GM23338 (cell line): ENCODE measurements around the gene FYN. TPM values are rescaled to one million over a fixed set of nuclear protein-coding genes. Genes with fewer than 3 reads are reported as not detected.
A peak's percentile ranks its signal among the peaks of the same experiment; 100 is the strongest.

Experiments used
- ATAC-seq: fragments of 200-7000 bp; cut with Tn5 transposase; 3 replicates; pipeline ENCODE4 v1.9.1; 2020
- DNase-seq: peaks from one replicate; pipeline ENCODE4 v3.0.0-alpha.2; 2015; ENCODE audit warnings: low spot score
- H2AFZ ChIP-seq: fragments of 200-600 bp; sonication (generic); 2 replicates; pipeline ENCODE4 v1.8.0; 2016; ENCODE audit warnings: antibody characterized with exemption, mild to moderate bottlenecking, moderate library complexity
- H3F3A ChIP-seq: fragments of 200-600 bp; sonication (generic); replicated peaks from 2 replicates; pipeline ENCODE4 v1.8.0; 2017; ENCODE audit warnings: antibody characterized with exemption, mixed run types, low read depth
- H3K27ac ChIP-seq: fragments of 200-600 bp; sonication (generic); 2 replicates; pipeline ENCODE4 v1.6.1; 2016; ENCODE audit warnings: low read depth
- H3K27me3 ChIP-seq: fragments of 200-600 bp; sonication (generic); 2 replicates; pipeline ENCODE4 v1.8.0; 2016; ENCODE audit warnings: mild to moderate bottlenecking, mixed run types, moderate library complexity; ENCODE audit not compliant: insufficient read depth
- H3K36me3 ChIP-seq: fragments of 200-600 bp; sonication (generic); 2 replicates; pipeline ENCODE4 v1.8.0; 2016; ENCODE audit warnings: mild to moderate bottlenecking; ENCODE audit not compliant: insufficient read depth
- H3K4me1 ChIP-seq: fragments of 200-600 bp; sonication (generic); 2 replicates; pipeline ENCODE4 v1.8.0; 2016; ENCODE audit warnings: mild to moderate bottlenecking, moderate library complexity; ENCODE audit not compliant: insufficient read depth
- H3K4me2 ChIP-seq: fragments of 200-600 bp; sonication (generic); 2 replicates; pipeline ENCODE4 v1.7.1; 2017; ENCODE audit warnings: mixed run types
- H3K4me3 ChIP-seq: fragments of 200-600 bp; sonication (generic); 2 replicates; pipeline ENCODE4 v1.6.1; 2016; ENCODE audit warnings: mixed run types
- H3K79me2 ChIP-seq: fragments of 200-600 bp; sonication (generic); replicated peaks from 2 replicates; pipeline ENCODE4 v1.8.0; 2017; ENCODE audit warnings: mild to moderate bottlenecking; ENCODE audit not compliant: insufficient read depth
- H3K9me2 ChIP-seq: fragments of 200-600 bp; sonication (generic); 2 replicates; pipeline ENCODE4 v1.8.0; 2017; ENCODE audit not compliant: insufficient read depth
- H4K20me1 ChIP-seq: fragments of 200-600 bp; sonication (generic); replicated peaks from 2 replicates; pipeline ENCODE4 v1.8.0; 2017; ENCODE audit warnings: mild to moderate bottlenecking; ENCODE audit not compliant: insufficient read depth
- H3K27ac Mint-ChIP-seq: 2 replicates; pipeline ENCODE4 v1.8.0; 2020; ENCODE audit warnings: inconsistent platforms, mild to moderate bottlenecking, moderate library complexity, mixed read lengths
- H3K27me3 Mint-ChIP-seq: 3 replicates; pipeline ENCODE4 v1.8.0; 2022; ENCODE audit warnings: low read depth, mild to moderate bottlenecking, moderate library complexity, mixed read lengths, inconsistent platforms; ENCODE audit not compliant: insufficient read depth, poor library complexity
- H3K36me3 Mint-ChIP-seq: 3 replicates; pipeline ENCODE4 v1.8.0; 2021; ENCODE audit warnings: low read depth, mild to moderate bottlenecking, inconsistent platforms, moderate library complexity, mixed read lengths
- H3K4me1 Mint-ChIP-seq: 3 replicates; pipeline ENCODE4 v1.8.0; 2020; ENCODE audit warnings: mild to moderate bottlenecking, inconsistent platforms, mixed read lengths
- H3K4me3 Mint-ChIP-seq: 3 replicates; pipeline ENCODE4 v1.8.0; 2021; ENCODE audit warnings: moderate library complexity, mild to moderate bottlenecking, inconsistent platforms, mixed read lengths
- H3K9me3 Mint-ChIP-seq: 3 replicates; pipeline ENCODE4 v1.8.0; 2020; ENCODE audit warnings: moderate library complexity, mild to moderate bottlenecking, inconsistent platforms, mixed read lengths
- CREB1 ChIP-seq: fragments of 250-450 bp; sonication (Bioruptor Pico); IDR thresholded peaks from 2 replicates; pipeline ENCODE4 v1.5.0; 2020; ENCODE audit warnings: low read depth, mild to moderate bottlenecking, moderate library complexity
- CTCF ChIP-seq, 2 experiments: fragments of 200-600 bp in 1 of 2; sonication (generic) in 1 of 2; conservative IDR thresholded peaks; 2 replicates each; pipeline versions ENCODE4 v1.5.1 to v1.6.1; 2016 to 2017; ENCODE audit warnings: antibody characterized with exemption in 2 of 2, low read depth in 2 of 2, mild to moderate bottlenecking in 2 of 2, moderate library complexity in 1 of 2
- ETS1 ChIP-seq: IDR thresholded peaks from 2 replicates; pipeline ENCODE4 v1.6.1; 2016; ENCODE audit warnings: antibody characterized with exemption
- EZH2 ChIP-seq: fragments of 200-600 bp; sonication (generic); IDR thresholded peaks from one replicate; pipeline ENCODE4 v1.8.0; 2017; ENCODE audit warnings: antibody characterized with exemption, mild to moderate bottlenecking, low read depth; ENCODE audit not compliant: unreplicated experiment
- EZH2phosphoT487 ChIP-seq: fragments of 200-600 bp; sonication (generic); IDR thresholded peaks from one replicate; pipeline ENCODE4 v1.8.1; 2018; ENCODE audit warnings: antibody characterized with exemption; ENCODE audit not compliant: unreplicated experiment
- JUNB ChIP-seq: IDR thresholded peaks from one replicate; pipeline ENCODE4 v1.6.1; 2016; ENCODE audit warnings: antibody characterized with exemption; ENCODE audit not compliant: unreplicated experiment
- NANOG ChIP-seq: IDR thresholded peaks from 2 replicates; pipeline ENCODE4 v1.6.1; 2016; ENCODE audit warnings: antibody characterized with exemption, borderline replicate concordance
- POLR2AphosphoS5 ChIP-seq: IDR thresholded peaks from 2 replicates; pipeline ENCODE4 v1.6.1; 2016; ENCODE audit warnings: antibody characterized with exemption, low read depth
- STAT1 ChIP-seq: IDR thresholded peaks from one replicate; pipeline ENCODE4 v1.6.1; 2016; ENCODE audit warnings: antibody characterized with exemption; ENCODE audit not compliant: unreplicated experiment
- ZNF114 ChIP-seq: fragments of 250-450 bp; sonication (Bioruptor Pico); IDR thresholded peaks from 2 replicates; pipeline ENCODE4 v1.5.0; 2020; ENCODE audit warnings: mild to moderate bottlenecking, moderate library complexity
- ZNF462 ChIP-seq: fragments of 250-450 bp; sonication (Bioruptor Pico); IDR thresholded peaks from 2 replicates; pipeline ENCODE4 v1.5.0; 2020; ENCODE audit warnings: mild to moderate bottlenecking, moderate library complexity
- polyA plus RNA-seq: library from polyadenylated mRNA; unstranded; fragments of >200 nt; fragmentation: Nextera tagmentation; extraction: Ambion mirVana; gene quantifications from 2 replicates; pipeline ENCODE4 v1.2.1, GENCODE V29; 2016
- total RNA-seq: library from RNA; depleted of rRNA; stranded (reverse); fragments of >200 nt; shearing (Covaris generic); gene quantifications from 2 replicates; pipeline ENCODE4 v1.2.3, GENCODE V29; 2014

The FYN gene
- total and polyA plus RNA-seq, 2 experiments from 2014 or later: 46.8 to 143 TPM

- TF ChIP-seq ZNF462 (no peak), JUNB (no peak), POLR2AphosphoS5 (no peak), ETS1 (no peak), EZH2phosphoT487 (no peak), STAT1 (no peak), EZH2 (no peak), CREB1 (CRISPR knock-in tag) (no peak)
Measured at GRCh38 chr6:111614833-111615582, 258.2 kb downstream of the FYN start (continued).

- no peaks in the 10 kb centered on the region; the same call in 1 of the 2 replicates for H3K9me2 ChIP-seq
- ATAC-seq (no peak), DNase-seq (no peak)
- Mint-ChIP-seq H3K4me3 (no peak overlapping the region), H3K27ac (no peak overlapping the region), H3K4me1 (peaks cover 19% of the 10 kb centered on the region), H3K9me3 (peaks cover 6% of the 10 kb centered on the region; the same call in 2 of the 3 replicates), H3K27me3 (peaks cover 2% of the 10 kb centered on the region), H3K36me3 (no peaks in the 10 kb centered on the region; the same call in 1 of the 3 replicates)
- no peak overlapping the region for H3K4me3 ChIP-seq
- no peaks in the 10 kb centered on the region for H3K36me3 ChIP-seq
- peaks cover 9% of the 10 kb centered on the region; the same call in 1 of the 2 replicates for H3K4me1 ChIP-seq
- H3K27ac ChIP-seq: no peak overlapping the region
- no peaks in the 10 kb centered on the region for H3K27me3 ChIP-seq
- H4K20me1 ChIP-seq: no peaks in the 10 kb centered on the region
- no peaks in the 10 kb centered on the region for H3K79me2 ChIP-seq
- H3K4me2 ChIP-seq: no peak overlapping the region
- H2AFZ ChIP-seq: no peak overlapping the region
- 0 out of 4 replicates have a peak, but pooled peaks of 1 of the 2 experiments have one; percentile 15 for TF ChIP-seq CTCF (conservative IDR thresholded peaks at IDR 0.05; ENCODE audit: low read depth in 2 of 2)
- no peak for TF ChIP-seq ZNF114 (CRISPR knock-in tag)
- no peak for TF ChIP-seq NANOG
- TF ChIP-seq CREB1 (CRISPR knock-in tag): no peak
- 0 out of 2 replicates have a peak, but pooled peaks cover 4% of the 10 kb centered on the region for H3F3A ChIP-seq
Measured at GRCh38 chr6:111612379-111612778, 260.9 kb downstream of the FYN start.
